ENCODE data around the gene ARID4A. TPM values are rescaled to one million over a fixed set of nuclear protein-coding genes. Genes with fewer than 3 reads are reported as not detected.
"Not testable (repeated sequence)": the region's sequence is repeated elsewhere in the genome, so short reads cannot be mapped to it uniquely, and the experiment has no call there.

The ARID4A gene
- total RNA-seq, 1 experiment from 2014 or later, result 9.3 TPM

- Histone ChIP-seq H3K4me1 (replicated peaks) (peaks cover 7% of the 10 kb centered on the region; the same call in 1 of the 2 replicates), H3K27ac (no peak overlapping the region), H3K4me3 (peak overlapping the region; percentile 71), H3K9me3 (replicated peaks) (no peaks in the 10 kb centered on the region), H3K36me3 (peaks cover 37% of the 10 kb centered on the region), H3K27me3 (replicated peaks) (no peaks in the 10 kb centered on the region)
- DNase-seq (ENCODE audit: low read depth in 1 of 2, low spot score in 2 of 2), result peak in 1 of 2 experiments; percentile 12
Measured at GRCh38 chr14:58299401-58300330, 1.3 kb downstream of the ARID4A start.

GRCh38 chr14:58301416-58301815 is 3.1 kb downstream of the ARID4A start:
- no peak overlapping the region for H3K27ac ChIP-seq
- no peak for DNase-seq (ENCODE audit: low read depth in 1 of 2, low spot score in 2 of 2)
- no peaks in the 10 kb centered on the region for H3K9me3 ChIP-seq (replicated peaks)
- H3K36me3 ChIP-seq, result peaks cover 37% of the 10 kb centered on the region
- H3K4me3 ChIP-seq, result no peak overlapping the region
- no peaks in the 10 kb centered on the region for H3K27me3 ChIP-seq (replicated peaks)
- peaks cover 7% of the 10 kb centered on the region; the same call in 1 of the 2 replicates for H3K4me1 ChIP-seq (replicated peaks)

GRCh38 chr14:58305730-58306129 is 7.4 kb downstream of the ARID4A start:
- H3K27me3 ChIP-seq (replicated peaks), result no peaks in the 10 kb centered on the region

GRCh38 chr14:58307597-58308316 is 9.4 kb downstream of the ARID4A start:
- no peaks in the 10 kb centered on the region for H3K27me3 ChIP-seq (replicated peaks)
- peaks cover 29% of the 10 kb centered on the region for H3K36me3 ChIP-seq
- no peaks in the 10 kb centered on the region for H3K9me3 ChIP-seq (replicated peaks)
- no peak for DNase-seq (ENCODE audit: low read depth in 1 of 2, low spot score in 2 of 2)
- H3K4me3 ChIP-seq, result no peak overlapping the region
- H3K4me1 ChIP-seq (replicated peaks), result no peaks in the 10 kb centered on the region
- H3K27ac ChIP-seq, result no peak overlapping the region

More at GRCh38 chr14:58305730-58306129, 7.4 kb downstream of the ARID4A start:
- H3K4me1 ChIP-seq (replicated peaks), result no peaks in the 10 kb centered on the region
- no peak overlapping the region for H3K27ac ChIP-seq
- H3K9me3 ChIP-seq (replicated peaks), result no peaks in the 10 kb centered on the region
- no peak for DNase-seq (ENCODE audit: low read depth in 1 of 2, low spot score in 2 of 2)
- no peak overlapping the region for H3K4me3 ChIP-seq
- H3K36me3 ChIP-seq, result peaks cover 38% of the 10 kb centered on the region

GRCh38 chr14:58309086-58309485 is 10.7 kb downstream of the ARID4A start:
- Histone ChIP-seq H3K4me1 (replicated peaks) (no peaks in the 10 kb centered on the region), H3K27me3 (replicated peaks) (no peaks in the 10 kb centered on the region)

DNA sequence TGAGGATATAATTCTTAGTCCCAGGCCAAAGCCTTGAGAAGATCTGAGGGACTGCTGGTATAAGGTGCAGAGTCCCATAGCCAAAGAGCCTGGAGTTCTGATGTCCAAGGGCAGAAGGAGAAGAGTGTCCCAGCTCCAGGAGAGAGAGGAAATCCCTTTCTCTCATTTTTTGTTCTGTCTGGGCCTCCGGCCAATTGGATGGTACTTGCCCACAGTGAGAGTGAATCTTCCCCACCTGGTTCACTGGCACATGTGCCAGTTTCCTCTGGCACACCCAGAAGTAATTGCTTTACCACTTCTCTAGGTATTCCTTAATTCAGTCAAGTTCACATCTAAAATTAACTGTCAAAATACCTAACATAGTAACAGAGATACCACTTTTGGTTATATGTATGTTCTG is 15.3 kb downstream of the ARID4A start:
- Histone ChIP-seq H3K9me3 (replicated peaks) (no peaks in the 10 kb centered on the region), H3K4me1 (replicated peaks) (no peaks in the 10 kb centered on the region), H3K27ac (no peak overlapping the region), H3K27me3 (replicated peaks) (no peaks in the 10 kb centered on the region), H3K4me3 (no peak overlapping the region), H3K36me3 (peaks cover 3% of the 10 kb centered on the region)
- no peak for DNase-seq (ENCODE audit: low read depth in 1 of 2, low spot score in 2 of 2)

More at GRCh38 chr14:58309086-58309485, 10.7 kb downstream of the ARID4A start:
- Histone ChIP-seq H3K27ac (no peak overlapping the region), H3K9me3 (replicated peaks) (no peaks in the 10 kb centered on the region), H3K36me3 (peaks cover 22% of the 10 kb centered on the region), H3K4me3 (no peak overlapping the region)
- no peak for DNase-seq (ENCODE audit: low read depth in 1 of 2, low spot score in 2 of 2)

DNA sequence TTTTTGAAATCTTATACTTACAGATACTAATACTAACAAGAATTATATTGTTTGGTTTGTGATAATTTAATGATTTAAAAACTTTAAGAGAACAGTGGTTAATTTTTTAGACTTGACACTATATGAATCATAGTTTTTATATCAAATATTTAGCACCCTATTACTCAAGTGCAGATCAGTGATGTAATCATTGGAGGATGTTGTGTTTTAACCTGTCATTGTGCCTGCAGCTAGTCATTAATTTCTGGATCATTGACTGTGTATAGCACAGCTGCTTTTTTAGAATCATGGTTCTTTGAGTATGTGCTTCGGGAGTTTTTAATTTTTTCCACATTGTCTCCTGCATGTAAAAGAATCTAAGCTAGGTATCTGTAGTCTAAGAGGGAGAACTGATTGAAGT is 17.3 kb downstream of the ARID4A start:
- Histone ChIP-seq H3K36me3 (peaks cover under 1% of the 10 kb centered on the region), H3K4me1 (replicated peaks) (no peaks in the 10 kb centered on the region), H3K4me3 (no peak overlapping the region), H3K9me3 (replicated peaks) (no peaks in the 10 kb centered on the region), H3K27ac (no peak overlapping the region), H3K27me3 (replicated peaks) (no peaks in the 10 kb centered on the region)
- DNase-seq (ENCODE audit: low read depth in 1 of 2, low spot score in 2 of 2), result no peak

DNA sequence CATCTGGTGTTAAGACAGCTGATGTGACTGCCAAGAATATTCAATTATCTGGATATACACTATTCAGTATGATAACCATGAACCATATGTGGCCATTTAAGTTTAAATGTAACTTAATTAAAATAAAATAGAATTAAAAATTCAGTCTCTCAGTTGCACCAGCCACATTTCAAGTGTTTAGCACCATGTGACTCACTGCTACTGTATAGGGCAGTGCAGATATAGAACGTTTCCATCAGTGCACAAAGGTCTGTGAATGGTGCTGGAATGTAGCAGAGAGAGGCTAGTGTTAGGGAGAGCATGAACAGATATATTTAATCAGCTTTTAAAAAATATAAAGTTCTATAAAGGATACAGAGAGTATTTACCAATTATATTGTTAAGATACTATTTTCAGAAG is 28.7 kb downstream of the ARID4A start:
- no peaks in the 10 kb centered on the region for H3K27me3 ChIP-seq (replicated peaks)
- peaks cover 40% of the 10 kb centered on the region for H3K36me3 ChIP-seq
- H3K4me3 ChIP-seq, result no peak overlapping the region
- no peaks in the 10 kb centered on the region for H3K9me3 ChIP-seq (replicated peaks)
- H3K27ac ChIP-seq, result no peak overlapping the region
- no peak for DNase-seq (ENCODE audit: low read depth in 1 of 2, low spot score in 2 of 2)
- H3K4me1 ChIP-seq (replicated peaks), result peaks cover 7% of the 10 kb centered on the region

DNA sequence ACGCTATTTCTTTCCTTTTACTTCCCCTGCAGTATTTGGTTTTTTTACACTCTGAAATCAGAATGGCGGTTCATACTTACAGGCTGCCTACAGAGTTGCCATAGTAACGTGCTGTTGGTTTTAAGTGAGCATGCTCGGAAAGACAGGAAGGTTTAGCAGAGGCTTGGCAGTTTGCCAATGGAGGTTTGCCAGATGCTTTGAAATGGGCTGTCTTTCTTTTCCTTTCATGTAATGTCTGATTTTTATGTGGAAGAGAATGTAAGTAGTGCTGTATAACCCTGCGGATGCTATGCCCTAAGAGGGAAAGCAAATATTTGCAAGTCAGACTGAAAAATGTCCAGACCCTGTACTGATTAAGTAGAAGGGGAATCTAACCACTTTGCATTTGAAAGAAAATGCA is 32.8 kb downstream of the ARID4A start:
- Histone ChIP-seq H3K4me3 (no peak overlapping the region), H3K36me3 (peaks cover 33% of the 10 kb centered on the region), H3K9me3 (replicated peaks) (no peaks in the 10 kb centered on the region), H3K27ac (peak overlapping the region; percentile 61), H3K27me3 (replicated peaks) (no peaks in the 10 kb centered on the region), H3K4me1 (replicated peaks) (peaks cover 7% of the 10 kb centered on the region)
- DNase-seq (ENCODE audit: low read depth in 1 of 2, low spot score in 2 of 2), result peak; percentile 79 to 88

- Histone ChIP-seq H3K4me3 (no peak overlapping the region), H3K36me3 (peaks cover 22% of the 10 kb centered on the region), H3K27me3 (replicated peaks) (no peaks in the 10 kb centered on the region), H3K9me3 (replicated peaks) (no peaks in the 10 kb centered on the region), H3K4me1 (replicated peaks) (peaks cover 7% of the 10 kb centered on the region), H3K27ac (no peak overlapping the region)
- no peak for DNase-seq (ENCODE audit: low read depth in 1 of 2, low spot score in 2 of 2)
Measured at GRCh38 chr14:58332561-58332960, 34.2 kb downstream of the ARID4A start.

DNA sequence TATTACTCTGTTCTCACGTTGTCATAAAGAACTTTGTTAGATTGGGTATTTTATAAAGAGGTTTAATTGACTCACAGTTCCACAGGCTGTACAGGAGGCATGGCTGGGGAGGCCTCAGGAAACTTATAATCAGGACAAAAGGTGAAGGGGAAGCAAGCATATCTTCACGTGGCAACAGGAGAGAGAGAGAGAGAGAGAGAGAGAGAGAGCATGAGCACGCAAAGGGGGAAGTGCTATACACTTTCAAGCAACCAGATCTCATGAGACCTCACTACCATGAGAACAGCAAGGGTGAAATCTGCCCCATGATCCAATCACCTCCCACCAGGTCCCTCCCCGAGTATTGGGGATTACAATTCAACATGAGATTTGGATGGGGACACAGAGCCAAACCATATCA is 41.3 kb downstream of the ARID4A start:
- H3K27me3 ChIP-seq (replicated peaks); H3K27ac ChIP-seq; H3K9me3 ChIP-seq (replicated peaks); H3K4me1 ChIP-seq (replicated peaks); H3K36me3 ChIP-seq; H3K4me3 ChIP-seq; DNase-seq (ENCODE audit: low read depth in 1 of 2, low spot score in 2 of 2): not testable (repeated sequence)

GRCh38 chr14:58341152-58341748 is 42.9 kb downstream of the ARID4A start:
- peaks cover 11% of the 10 kb centered on the region for H3K36me3 ChIP-seq
- H3K4me1 ChIP-seq (replicated peaks), result no peaks in the 10 kb centered on the region
- DNase-seq (ENCODE audit: low read depth in 1 of 2, low spot score in 2 of 2), result no peak
- H3K9me3 ChIP-seq (replicated peaks), result no peaks in the 10 kb centered on the region
- H3K27me3 ChIP-seq (replicated peaks), result no peaks in the 10 kb centered on the region
- H3K27ac ChIP-seq, result no peak overlapping the region
- H3K4me3 ChIP-seq, result no peak overlapping the region

DNA sequence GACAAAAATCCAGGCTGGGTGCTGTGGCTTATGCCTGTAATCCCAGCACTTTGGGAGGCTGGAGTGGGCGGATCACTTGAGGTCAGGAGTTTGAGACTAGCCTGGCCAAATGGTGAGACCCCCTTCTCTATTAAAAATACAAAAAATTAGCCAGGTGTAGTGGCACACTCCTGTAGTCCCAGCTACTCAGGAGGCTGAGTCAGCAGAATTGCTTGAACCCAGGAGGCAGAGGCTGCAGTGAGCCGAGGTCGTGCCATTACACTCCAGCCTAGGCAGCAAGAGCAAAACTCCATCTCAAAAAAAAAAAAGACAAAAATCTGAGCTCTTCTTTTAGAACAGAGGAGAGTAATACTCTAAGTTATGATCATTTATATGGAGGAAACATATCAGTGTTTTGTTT is 45.2 kb downstream of the ARID4A start:
- peaks cover 21% of the 10 kb centered on the region for H3K36me3 ChIP-seq
- H3K4me3 ChIP-seq; H3K4me1 ChIP-seq (replicated peaks); H3K27ac ChIP-seq; H3K9me3 ChIP-seq (replicated peaks); DNase-seq (ENCODE audit: low read depth in 1 of 2, low spot score in 2 of 2); H3K27me3 ChIP-seq (replicated peaks): not testable (repeated sequence)

Measured in SJSA1 (cell line).